Uterus (tissue), 4 donors: ENCODE results near the gene NXPH2. TPM values are rescaled to one million over a fixed set of nuclear protein-coding genes. Genes with fewer than 3 reads are reported as not detected.

ENCODE experiments used
- DNase-seq, 2 donors: peaks; one replicate each; pipeline ENCODE4 v3.0.0-alpha.2; 2019 to 2020
- H3K27ac ChIP-seq, 2 donors: fragments of 200-600 bp; sonication (generic); 1 replicate in 1 of 2; 2 replicates in 1 of 2; pipeline ENCODE4 v1.5.1; 2016 to 2018
- H3K27me3 ChIP-seq, 2 donors: fragments of 200-600 bp; sonication (generic); one replicate each; pipeline ENCODE4 v1.5.1; 2018 to 2019; ENCODE audit warnings: control low read depth in 1 of 2
- H3K36me3 ChIP-seq, 2 donors: fragments of 200-600 bp; sonication (generic); one replicate each; pipeline ENCODE4 v1.5.1; 2019; ENCODE audit warnings: control low read depth in 1 of 2
- H3K4me1 ChIP-seq, 2 donors: fragments of 200-600 bp; sonication (generic); one replicate each; pipeline ENCODE4 v1.5.1; 2018 to 2019; ENCODE audit warnings: control low read depth in 1 of 2
- H3K4me3 ChIP-seq, 2 donors: fragments of 200-600 bp; sonication (generic); 1 replicate in 1 of 2; 2 replicates in 1 of 2; pipeline ENCODE4 v1.5.1; 2018 to 2019; ENCODE audit warnings: mild to moderate bottlenecking in 1 of 2
- H3K9me3 ChIP-seq, 2 donors: fragments of 200-600 bp; sonication (generic); one replicate each; pipeline ENCODE4 v1.5.1; 2019; ENCODE audit warnings: control low read depth in 1 of 2
- CTCF ChIP-seq, 4 experiments: fragments of 200-600 bp in 2 of 4; fragments of 450-650 bp in 2 of 4; sonication (generic) in 2 of 4; IDR thresholded peaks; one replicate each; pipeline ENCODE4 v1.5.1; 2016 to 2019; ENCODE audit warnings: antibody characterized with exemption in 4 of 4, mild to moderate bottlenecking in 2 of 4, moderate library complexity in 1 of 4
- POLR2A ChIP-seq, 2 donors: fragments of 450-650 bp; IDR thresholded peaks; one replicate each; pipeline ENCODE4 v1.6.1; 2016; ENCODE audit warnings: antibody characterized with exemption in 2 of 2, mild to moderate bottlenecking in 1 of 2, moderate library complexity in 1 of 2
- intact Hi-C: fragments of 100-400 bp; cut with DNase I; formaldehyde crosslinking; loops from one replicate; pipeline ENCODE4 v1.15.1; 2023; ENCODE audit warnings: low total_unique reads
- total RNA-seq, 4 donors: library from RNA; depleted of rRNA in 3 of 4; stranded (reverse); fragments of >200 nt in 3 of 4; gene quantifications; one replicate each; pipeline versions ENCODE4 v1.1.0 to v1.2.4, GENCODE V29; 2014 to 2023
- donor health status: DM: yes; HTN: yes; CAD: no.

NXPH2 gene
- total RNA-seq, 4 donors from 2014 or later = 1.2 TPM; not detected in 3

GRCh38 chr2:138689705-138690104 is 90.5 kb downstream of the NXPH2 start:
- no peaks in the 10 kb centered on the region for H3K9me3 ChIP-seq
- H3K4me3 ChIP-seq = no peak overlapping the region
- DNase-seq = no peak
- intact Hi-C loops = no loop called here
- TF ChIP-seq CTCF (IDR thresholded peaks at IDR 0.05) (no peak), POLR2A (IDR thresholded peaks at IDR 0.05) (no peak)
- H3K27me3 ChIP-seq = no peaks in the 10 kb centered on the region
- H3K36me3 ChIP-seq = no peaks in the 10 kb centered on the region
- H3K27ac ChIP-seq = no peak overlapping the region
- H3K4me1 ChIP-seq = no peaks in the 10 kb centered on the region

GRCh38 chr2:138682163-138682562 is 98.0 kb downstream of the NXPH2 start:
- TF ChIP-seq CTCF (IDR thresholded peaks at IDR 0.05) (no peak), POLR2A (IDR thresholded peaks at IDR 0.05) (no peak)
- intact Hi-C loops = no loop called here

GRCh38 chr2:138677221-138677620 is 103.0 kb downstream of the NXPH2 start:
- intact Hi-C loops = no loop called here
- no peak overlapping the region for H3K27ac ChIP-seq
- DNase-seq = no peak
- H3K4me1 ChIP-seq = no peaks in the 10 kb centered on the region
- TF ChIP-seq CTCF (IDR thresholded peaks at IDR 0.05) (no peak), POLR2A (IDR thresholded peaks at IDR 0.05) (no peak)
- H3K4me3 ChIP-seq = no peak overlapping the region
- no peaks in the 10 kb centered on the region for H3K27me3 ChIP-seq
- no peaks in the 10 kb centered on the region for H3K36me3 ChIP-seq
- H3K9me3 ChIP-seq = no peaks in the 10 kb centered on the region

More at GRCh38 chr2:138682163-138682562, 98.0 kb downstream of the NXPH2 start:
- no peak overlapping the region for H3K27ac ChIP-seq
- H3K27me3 ChIP-seq = no peaks in the 10 kb centered on the region
- DNase-seq = no peak
- H3K36me3 ChIP-seq = no peaks in the 10 kb centered on the region
- no peak overlapping the region for H3K4me3 ChIP-seq
- no peaks in the 10 kb centered on the region for H3K4me1 ChIP-seq
- H3K9me3 ChIP-seq = no peaks in the 10 kb centered on the region

- intact Hi-C loops = no loop called here
- H3K27ac ChIP-seq = no peak overlapping the region
- DNase-seq = no peak
- H3K27me3 ChIP-seq = no peaks in the 10 kb centered on the region
- no peak overlapping the region for H3K4me3 ChIP-seq
- H3K4me1 ChIP-seq = no peaks in the 10 kb centered on the region
- TF ChIP-seq CTCF (IDR thresholded peaks at IDR 0.05) (no peak), POLR2A (IDR thresholded peaks at IDR 0.05) (no peak)
- no peaks in the 10 kb centered on the region for H3K9me3 ChIP-seq
- H3K36me3 ChIP-seq = no peaks in the 10 kb centered on the region
Measured at GRCh38 chr2:138676619-138677021, 103.6 kb downstream of the NXPH2 start.

- Histone ChIP-seq H3K27me3 (no peaks in the 10 kb centered on the region), H3K9me3 (no peaks in the 10 kb centered on the region), H3K4me3 (no peak overlapping the region), H3K4me1 (no peaks in the 10 kb centered on the region), H3K27ac (no peak overlapping the region), H3K36me3 (no peaks in the 10 kb centered on the region)
- intact Hi-C loops = no loop called here
- DNase-seq = no peak
- no peak for TF ChIP-seq POLR2A (IDR thresholded peaks at IDR 0.05)
- no peak for TF ChIP-seq CTCF (IDR thresholded peaks at IDR 0.05)
Measured at GRCh38 chr2:138671566-138671965, 108.6 kb downstream of the NXPH2 start.
